HuH-7.5 (cell line): ENCODE data around the gene DNAJC25.
A peak's percentile ranks its signal among the peaks of the same experiment; 100 is the strongest.
"Not testable (repeated sequence)": the region's sequence is repeated elsewhere in the genome, so short reads cannot be mapped to it uniquely, and the experiment has no call there.

Experiments used
- DNase-seq: peaks from one replicate; pipeline ENCODE4 v3.0.0; 2011; ENCODE audit warnings: low spot score

DNAJC25 gene

DNA sequence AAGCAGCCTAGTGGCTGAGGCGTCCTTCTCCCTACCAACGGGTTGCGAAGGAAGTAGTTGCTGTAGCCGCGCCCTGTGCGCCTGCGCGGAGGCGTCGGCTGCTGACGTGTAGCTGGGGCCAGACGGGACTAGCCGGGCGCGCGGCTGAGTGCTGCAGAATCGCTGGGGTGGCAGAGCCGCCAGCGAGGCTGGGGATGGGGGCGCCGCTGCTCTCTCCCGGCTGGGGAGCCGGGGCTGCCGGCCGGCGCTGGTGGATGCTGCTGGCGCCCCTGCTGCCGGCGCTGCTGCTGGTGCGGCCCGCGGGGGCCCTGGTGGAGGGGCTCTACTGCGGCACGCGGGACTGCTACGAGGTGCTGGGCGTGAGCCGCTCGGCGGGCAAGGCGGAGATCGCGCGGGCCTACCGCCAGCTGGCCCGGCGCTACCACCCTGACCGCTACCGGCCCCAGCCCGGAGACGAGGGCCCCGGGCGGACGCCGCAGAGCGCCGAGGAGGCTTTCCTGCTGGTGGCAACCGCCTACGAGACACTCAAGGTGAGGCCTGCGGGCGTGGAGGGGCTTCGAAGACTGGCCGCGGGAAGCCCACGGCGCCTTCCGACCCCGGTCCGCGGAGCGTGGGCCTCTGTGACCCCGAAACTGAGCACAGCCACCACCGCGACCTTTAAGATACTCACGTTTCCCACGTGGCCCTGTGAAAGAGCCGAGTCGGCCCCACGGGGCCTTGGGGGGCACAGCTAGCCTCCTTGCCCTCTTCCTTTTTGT, at the start of gene DNAJC25:
TSS of gene DNAJC25 (plus strand) at position 121 of the 758 bp plus-strand sequence. CDS start at position 195, 74 bp downstream.
- DNase-seq: peak; percentile 98

DNA sequence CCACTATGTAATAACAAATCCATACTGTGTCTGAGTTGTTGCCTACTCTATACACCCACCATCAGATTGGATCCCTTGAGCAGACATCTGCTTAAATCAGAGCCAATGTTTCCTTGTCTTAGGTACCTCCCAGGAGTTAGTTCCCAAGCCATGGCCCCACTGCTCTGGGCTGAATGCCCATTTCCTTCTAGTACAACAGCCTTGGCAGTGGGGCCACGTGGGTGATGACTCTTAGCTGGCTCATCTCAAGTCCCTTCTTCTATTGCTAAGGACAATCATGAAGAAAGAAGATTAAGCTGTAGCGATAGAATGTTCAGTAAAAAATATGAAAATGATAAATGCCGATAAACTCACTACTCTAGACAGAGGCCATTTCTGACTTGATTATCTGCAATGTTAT, 48.2 kb upstream of the DNAJC25 start:
- no peak for DNase-seq

DNA sequence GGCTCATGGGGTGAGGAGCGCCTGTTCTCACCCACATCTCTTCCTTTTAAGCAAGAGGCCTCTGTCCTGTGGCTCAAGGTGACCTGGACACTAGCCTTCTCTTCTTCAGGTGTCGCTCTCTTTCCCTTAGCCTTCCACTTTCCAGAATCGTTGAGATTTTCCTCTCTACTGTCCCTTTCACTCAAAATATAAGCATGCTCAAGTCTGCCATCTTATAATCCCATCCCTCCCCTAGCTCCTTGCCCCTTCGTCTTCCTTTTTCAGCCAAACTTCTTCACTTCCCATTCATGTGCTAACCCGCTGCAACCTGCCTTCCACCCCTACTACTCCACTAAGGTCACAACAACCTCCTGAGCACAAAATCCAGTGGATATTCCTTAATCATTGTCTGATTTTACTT, 44.8 kb upstream of the DNAJC25 start:
- no peak for DNase-seq

DNA sequence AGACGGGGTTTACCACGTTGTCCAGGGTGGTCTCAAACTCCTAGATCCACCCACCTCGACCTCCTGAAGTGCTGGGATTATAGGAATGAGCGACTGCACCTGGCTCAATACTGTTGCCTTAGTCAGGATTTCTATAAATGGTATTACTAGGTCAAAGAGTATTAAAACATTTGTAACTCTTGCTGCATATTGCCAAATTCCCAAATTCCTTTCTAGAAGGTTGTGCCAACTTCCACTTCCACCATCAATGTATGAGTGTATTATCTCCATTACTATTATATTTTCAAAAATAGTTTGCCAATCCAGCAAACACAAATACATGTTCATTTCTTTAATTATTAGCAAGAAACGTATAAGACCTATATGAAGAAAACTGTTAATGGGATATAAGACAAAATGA, 42.3 kb upstream of the DNAJC25 start:
- no peak for DNase-seq

DNA sequence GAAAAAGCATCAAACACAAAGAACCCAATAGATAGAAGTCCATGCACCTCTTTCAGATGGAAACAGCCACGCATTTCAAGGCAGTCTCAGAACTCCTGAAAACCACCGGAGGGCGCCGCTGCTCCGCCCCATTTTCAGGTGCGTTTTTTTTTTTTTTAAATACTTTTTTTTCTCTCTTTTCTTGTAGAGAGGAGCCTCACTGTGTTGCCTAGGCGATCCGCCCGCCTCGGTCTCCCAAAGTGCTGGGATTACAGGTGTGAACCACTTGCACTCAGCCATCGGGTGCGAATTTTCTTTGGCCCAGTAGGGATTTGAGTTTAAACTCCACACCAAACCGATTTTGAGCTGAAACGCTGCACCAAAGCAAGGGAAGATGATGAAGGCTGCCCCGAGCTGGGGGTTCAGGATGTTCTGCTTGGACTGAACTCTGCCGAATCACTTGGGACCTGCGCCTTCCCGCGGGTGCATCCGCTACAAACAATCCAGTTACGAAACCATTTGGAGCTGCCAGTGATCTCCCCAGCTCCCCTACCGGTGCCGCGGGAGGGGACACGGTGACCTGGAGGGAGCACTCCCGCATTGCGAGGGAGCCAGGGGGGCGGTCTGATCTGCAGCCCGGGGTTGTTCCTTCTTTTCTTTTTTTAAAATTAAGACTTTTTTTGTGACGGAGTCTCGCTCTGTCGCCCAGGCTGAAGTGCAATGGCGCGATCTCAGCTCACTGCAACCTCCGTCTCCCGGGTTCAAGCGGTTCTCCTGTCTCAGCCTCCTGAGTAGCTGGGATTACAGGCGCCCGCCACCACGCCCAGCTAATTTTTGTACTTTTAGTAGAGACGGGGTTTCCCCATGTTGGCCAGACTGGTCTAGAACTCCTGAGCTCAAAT, 33.0 kb upstream of the DNAJC25 start:
- peak; percentile 61 for DNase-seq

DNA sequence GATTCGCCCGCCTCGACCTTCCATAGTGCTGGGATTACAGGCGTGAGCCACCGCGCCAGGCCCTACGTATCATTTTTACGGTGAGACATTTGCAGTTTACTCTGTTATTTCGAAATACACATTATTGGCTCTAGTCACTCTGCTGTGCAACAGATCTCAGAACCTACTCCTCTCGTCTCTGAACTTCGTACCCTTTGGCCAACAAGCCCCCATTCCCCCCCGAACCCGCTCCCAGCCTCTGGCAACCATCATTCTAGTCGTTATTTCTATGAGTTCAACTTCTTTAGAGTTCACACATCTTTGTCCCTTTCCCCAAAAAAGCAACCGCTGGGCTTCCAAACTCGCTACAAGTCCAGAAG, 32.4 kb upstream of the DNAJC25 start:
- DNase-seq: peak; percentile 26

DNA sequence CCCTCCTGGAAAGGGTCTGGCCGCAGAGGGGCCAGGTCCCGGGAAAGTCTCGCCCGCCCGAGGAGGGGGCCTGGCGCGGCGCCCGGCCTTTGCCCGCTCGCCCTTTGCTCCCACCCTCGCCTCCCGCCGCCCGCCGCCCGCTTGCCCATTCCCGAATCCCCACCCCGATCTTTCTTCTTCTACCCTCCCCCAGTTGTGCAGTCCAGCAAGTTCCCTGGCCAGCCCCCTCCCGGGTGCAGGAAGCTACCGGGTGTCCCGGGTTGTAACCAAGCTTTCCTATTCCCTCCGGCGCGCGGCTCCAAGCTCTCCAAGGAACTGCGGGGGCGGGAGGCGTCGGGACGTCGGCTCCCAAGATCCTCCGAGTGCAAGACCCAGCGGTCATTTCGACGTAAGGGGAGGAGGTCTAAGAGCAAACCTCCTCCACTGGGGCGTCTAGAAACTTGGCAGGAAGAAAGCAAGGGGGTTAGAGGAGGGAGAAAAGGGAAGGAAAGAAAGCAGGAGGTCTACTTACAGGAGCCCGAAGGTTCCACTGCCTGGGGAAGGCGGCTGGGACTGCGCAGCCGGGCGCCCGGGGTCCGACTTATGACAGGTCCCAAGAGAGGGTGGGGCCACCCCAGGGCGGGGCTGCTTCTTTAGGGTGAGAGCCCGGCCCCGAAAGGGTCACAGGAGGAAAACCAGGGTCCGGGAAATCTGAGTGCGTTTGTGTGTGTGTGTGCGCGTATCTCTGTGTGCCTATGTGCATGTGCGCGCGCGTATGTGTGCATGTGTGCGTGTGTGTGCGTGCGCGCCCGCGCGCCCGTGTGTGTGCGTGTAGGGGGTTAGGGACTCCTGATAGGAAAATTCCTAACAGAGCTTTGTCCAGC, 31.8 kb upstream of the DNAJC25 start, which contains the start of gene PTGR1:
TSS of gene PTGR1 (minus strand) at position 556 of the 863 bp plus-strand sequence. CDS start 2,225 bp downstream, outside the sequence.
- peak; percentile 77 for DNase-seq

DNA sequence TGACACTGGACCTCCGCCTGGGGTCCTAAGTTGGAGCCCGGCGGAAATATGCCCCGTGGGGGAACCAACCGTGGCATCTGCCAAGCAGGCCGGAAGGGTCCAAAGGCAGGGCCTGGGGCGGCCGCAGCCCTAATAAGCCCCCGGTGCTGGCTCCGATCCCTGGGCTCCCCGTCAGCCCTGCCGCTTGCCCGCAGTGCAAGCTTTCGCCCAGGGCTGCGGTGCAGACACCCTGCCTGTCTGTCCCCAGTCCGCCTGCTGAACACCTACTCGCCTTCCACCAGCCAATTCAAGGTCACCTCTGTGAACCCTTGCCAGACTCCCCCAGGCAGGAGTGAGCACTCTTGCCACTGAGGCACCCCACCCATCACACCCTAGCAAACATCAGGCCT, 31.2 kb upstream of the DNAJC25 start:
- DNase-seq: no peak

DNA sequence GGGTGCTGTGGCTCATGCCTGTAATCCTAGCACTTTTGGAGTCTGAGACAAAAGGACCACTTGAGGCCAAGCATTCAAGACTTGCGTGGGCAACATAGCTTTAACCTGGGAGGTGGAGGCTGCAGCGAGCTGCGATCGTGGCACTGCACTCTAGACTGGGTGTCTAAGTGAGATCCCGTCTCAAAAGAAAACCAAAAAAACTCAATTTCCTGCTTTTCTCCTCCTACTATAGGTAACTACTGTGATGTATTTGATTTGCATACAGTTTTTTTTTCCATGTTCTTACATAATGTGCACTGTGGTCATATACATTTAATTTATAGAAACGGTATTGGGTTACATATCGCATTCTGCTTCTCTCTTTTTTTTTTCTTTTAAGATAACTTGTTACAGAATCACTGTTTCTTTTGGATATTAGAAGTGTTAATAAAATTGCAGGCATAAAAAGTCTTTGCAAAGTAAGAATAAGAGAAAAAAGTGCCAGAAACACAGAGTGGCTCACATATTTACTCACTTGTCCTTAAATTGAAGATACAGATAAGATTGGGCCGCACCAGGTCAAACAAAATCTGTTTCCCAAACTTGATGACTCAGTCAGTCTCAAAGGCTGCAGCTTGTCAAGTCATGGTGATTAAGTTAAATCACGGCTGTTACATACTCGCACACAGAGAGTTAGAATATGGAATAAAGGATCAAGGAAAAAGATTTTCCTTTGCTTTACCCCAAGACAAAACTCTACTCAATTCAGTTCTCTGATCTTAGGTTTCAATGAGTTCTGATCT, 29.7 kb upstream of the DNAJC25 start:
- DNase-seq: peak; percentile 34

DNA sequence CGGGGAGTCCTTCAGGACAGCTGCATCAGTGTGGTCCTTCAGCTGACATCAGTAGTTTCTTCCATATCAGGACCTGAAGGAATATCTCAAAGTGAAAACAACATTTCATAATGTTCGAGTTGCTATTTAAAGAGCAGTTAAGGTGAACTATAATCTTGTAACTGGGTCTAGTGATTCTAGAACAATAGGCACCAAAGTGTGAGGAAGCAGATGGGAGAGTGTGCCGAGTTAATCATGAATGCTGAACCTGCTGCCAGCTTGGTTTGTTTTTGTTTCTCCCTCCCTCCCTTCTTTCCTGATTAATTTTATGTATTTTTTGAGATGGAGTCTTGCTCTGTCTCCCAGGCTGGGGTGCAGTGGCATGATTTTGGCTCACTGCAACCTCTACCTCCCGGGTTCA, 28.1 kb upstream of the DNAJC25 start:
- DNase-seq: no peak

DNA sequence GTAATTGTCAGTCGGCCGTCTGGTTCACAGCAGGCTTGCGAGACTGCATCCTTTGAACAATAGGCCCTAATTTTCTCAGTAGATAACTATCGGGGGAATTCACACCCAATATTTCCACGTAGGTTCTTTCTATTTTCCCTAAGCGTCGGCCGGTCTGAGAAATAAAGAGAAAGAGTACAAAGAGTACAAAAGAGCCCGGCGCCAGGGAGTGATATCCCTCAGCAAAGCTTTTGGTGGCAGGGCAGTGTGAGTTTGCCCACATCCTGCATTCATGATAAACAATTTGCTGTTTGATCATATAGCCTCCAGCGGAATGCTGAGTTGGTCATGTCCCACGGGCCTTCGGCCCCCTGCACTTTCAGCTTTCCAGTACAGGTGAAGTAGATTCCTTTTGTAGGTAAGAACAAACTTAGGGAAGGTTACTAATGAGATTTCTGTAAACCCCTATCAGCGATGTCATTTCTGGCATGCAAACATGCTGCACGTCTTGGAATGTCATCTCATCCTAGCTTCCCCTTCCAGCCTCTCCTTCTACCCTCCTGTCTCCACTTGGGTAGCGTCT, 27.0 kb upstream of the DNAJC25 start:
- DNase-seq: no peak

DNA sequence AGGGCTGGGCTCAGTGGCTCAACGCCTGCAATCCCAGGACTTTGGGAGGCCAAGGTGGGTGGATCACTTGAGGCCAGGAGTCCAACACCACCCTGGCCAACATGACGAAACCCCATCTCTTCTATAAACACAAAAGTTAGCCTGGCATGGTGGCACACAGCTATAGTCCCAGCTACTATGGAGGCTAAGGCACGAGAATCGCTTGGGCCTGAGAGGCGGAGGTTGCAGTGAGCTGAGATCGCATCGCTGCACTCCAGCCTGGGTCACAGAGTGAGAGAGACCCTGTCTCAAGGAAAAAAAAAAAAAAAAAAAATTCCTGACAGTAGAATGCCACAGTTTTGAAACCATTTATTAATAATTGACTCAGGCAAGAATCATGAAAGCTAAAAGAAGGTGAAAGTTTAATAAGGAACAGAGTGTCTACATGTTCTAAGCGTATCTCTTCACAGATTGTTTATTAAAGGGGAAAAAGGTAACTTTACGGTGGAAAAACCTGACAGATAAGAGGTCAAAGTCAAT, 26.0 kb upstream of the DNAJC25 start:
- no peak for DNase-seq

DNA sequence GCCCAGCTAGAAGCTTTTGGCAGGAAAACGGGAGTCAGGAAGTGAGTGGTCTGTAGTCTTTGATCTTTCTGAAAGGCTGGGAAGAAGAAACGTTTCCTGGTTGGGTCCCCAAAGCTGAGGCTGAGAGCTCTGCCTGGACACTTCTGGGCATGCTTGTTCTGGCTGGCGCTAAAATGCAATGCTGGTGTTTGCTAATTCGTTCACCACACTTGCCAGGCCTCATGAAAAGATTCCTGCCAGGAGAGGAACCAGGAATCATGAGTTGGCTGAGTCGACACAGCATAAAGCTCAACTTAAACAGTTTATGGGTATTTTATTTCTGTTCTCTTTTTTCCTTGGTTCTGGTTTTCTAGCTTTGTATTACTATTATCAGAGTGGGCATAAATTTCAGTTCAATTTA, 21.0 kb upstream of the DNAJC25 start:
- DNase-seq: no peak

DNA sequence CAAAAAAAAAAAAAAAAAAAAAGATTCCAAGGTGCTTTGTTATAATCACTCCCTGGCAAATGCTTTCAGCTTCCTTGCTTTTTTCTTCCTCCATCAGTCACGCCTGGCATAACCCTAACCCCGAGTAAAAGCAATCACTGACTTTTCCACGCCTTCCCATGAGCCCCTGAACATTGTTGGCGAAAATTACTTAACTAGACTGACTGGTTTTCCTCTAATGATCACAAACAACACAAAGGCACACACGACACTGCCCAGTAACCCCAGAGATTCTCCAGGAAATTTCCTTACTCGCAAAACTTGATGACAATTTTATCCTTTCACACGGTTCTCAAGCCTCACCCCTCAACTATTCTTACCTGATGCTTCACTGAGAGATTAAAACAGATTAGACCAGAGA, 20.3 kb upstream of the DNAJC25 start:
- DNase-seq: no peak

DNA sequence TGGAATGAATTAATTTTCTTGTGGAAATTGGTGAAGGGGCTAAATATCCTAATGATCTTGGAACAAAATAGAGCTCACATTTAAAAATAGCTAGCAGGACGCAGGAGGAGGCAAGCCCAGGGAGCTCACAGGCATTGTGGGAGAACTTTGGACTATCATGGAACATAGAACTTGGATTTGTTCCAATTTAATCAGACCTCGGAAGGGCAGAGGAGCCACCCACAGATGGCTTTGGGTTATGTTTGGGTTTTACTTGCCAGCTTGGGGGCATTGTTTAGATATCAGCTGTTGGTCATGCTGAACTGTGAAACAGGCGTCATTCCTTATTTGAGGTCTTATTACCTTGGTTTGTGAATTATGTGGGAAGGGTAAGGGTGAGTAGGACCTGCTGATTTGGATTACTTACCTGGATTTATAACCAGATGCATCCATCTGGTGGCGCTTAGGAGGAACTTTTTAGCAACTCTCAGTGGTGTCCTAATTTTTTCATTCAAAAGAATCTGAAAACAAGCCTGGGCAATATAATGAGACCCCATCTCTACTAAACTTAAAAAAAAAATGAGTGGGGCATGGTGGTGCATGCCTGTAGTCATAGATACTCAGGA, 17.6 kb upstream of the DNAJC25 start:
- peak; percentile 35 for DNase-seq

DNA sequence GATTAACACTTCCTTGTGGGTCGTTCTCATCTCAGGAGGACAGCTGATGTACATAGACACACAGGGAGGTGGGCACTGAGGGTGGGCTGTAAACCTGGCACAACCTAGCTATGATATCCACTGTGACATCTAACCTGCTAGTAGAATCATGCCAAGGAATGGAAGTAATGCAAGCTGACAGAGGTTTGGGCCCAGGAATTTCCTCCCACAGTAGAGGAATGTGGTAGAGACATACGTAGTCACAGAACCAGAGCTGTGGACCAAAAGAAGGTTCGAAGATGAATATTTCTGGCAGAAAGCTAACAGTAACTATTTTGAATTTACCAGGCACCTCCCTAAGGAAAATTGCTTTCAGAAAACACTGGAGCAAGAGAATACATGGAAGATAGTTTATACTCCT, 15.2 kb upstream of the DNAJC25 start:
- no peak for DNase-seq

DNA sequence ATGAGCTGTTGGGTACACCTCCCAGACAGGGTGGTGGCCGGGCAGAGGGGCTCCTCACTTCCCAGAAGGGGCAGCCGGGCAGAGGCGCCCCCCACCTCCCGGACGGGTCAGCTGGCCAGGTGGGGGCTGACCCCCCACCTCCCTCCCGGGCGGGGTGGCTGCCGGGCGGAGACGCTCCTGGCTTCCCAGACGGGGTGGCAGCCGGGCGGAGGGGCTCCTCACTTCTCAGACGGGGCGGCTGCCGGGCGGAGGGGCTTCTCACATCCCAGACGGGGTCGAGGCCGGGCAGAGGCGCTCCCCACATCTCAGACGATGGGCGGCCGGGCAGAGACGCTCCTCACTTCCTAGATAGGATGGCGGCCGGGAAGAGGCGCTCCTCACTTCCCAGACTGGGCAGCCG, 13.8 kb upstream of the DNAJC25 start:
- not testable (repeated sequence) for DNase-seq

DNA sequence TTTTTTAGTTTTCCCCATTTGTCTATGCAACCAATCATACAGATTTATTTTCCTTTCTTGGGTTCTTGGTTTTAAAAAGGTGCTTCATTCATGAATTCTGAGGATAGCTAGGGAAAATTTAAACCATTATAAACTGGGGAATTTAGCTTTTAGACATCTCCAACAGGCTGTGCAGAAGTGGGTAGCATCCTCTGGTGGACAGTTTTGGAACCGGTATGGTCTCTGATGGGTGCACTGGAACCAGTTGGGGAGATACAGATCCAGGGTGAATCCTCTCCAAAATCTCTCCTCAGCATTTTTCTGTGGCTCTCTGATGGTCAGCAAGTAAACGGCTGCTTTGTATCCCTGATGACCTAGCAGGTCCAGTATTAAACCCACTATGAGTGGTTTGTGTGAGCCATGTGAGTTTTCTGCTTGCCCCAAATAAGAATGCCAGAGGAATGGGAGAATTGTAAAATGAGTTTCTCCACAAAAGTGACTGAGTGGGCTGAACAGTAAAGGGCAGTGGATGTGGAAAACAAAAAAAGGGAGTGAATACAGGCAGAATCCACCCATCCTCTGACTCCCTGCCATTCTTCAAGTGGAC, 9.1 kb upstream of the DNAJC25 start:
- peak; percentile 52 for DNase-seq

DNA sequence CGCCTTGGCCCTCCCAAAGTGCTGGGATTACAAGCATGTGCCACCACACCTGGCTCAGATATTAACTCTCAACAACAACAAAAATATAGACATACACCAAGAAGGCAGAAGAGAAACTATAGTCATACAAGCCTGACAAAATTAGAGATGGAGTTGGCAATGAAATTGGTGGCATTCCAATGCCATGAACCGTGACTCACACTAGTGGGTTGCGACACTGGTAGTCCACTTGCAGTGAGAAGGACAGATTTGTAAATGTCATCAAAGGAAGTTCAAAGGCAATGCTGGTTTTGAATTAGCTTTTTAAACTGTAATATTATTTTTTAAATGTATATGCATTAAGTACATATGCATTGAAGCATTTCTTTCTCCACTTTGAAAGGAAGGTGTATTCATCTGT, 8.5 kb upstream of the DNAJC25 start:
- DNase-seq: no peak
